D721Med (cell line): ENCODE data around the gene ADAMTS3.
A peak's percentile ranks its signal among the peaks of the same experiment; 100 is the strongest.

Source experiments
- DNase-seq: peaks from one replicate; pipeline ENCODE4 v3.0.0; 2011; ENCODE audit warnings: low spot score; ENCODE audit not compliant: insufficient read length
- FAIRE-seq: peaks from 2 replicates; lab custom pipeline; 2011; peaks lifted over from hg19 to GRCh38; lab: Jason Lieb, UNC
- CTCF ChIP-seq: IDR thresholded peaks from 2 replicates; pipeline ENCODE4 v1.5.1; 2012; ENCODE audit warnings: mild to moderate bottlenecking, control low read depth; ENCODE audit not compliant: insufficient read depth; ENCODE audit errors: missing control alignments

ADAMTS3 gene

GRCh38 chr4:72340803-72341431 lies 228.1 kb downstream of the ADAMTS3 start:
- FAIRE-seq (no peak), DNase-seq (no peak)
- TF ChIP-seq CTCF, result no peak

- no peak for FAIRE-seq
- no peak for TF ChIP-seq CTCF
- no peak for DNase-seq
These were observed 231.0 kb downstream of the ADAMTS3 start for GRCh38 chr4:72338060-72338459.

GRCh38 chr4:72330381-72330780 lies 238.6 kb downstream of the ADAMTS3 start:
- TF ChIP-seq CTCF, result no peak
- no peak for FAIRE-seq
- DNase-seq, result no peak

GRCh38 chr4:72326692-72327632 lies 242.1 kb downstream of the ADAMTS3 start:
- no peak for FAIRE-seq
- peak; percentile 68 for TF ChIP-seq CTCF
- DNase-seq, result no peak

GRCh38 chr4:72325215-72325614 lies 243.8 kb downstream of the ADAMTS3 start:
- DNase-seq (no peak), FAIRE-seq (no peak)
- TF ChIP-seq CTCF, result no peak

- no peak for TF ChIP-seq CTCF
- DNase-seq, result no peak
- FAIRE-seq, result no peak
These were observed 245.8 kb downstream of the ADAMTS3 start for GRCh38 chr4:72323227-72323626.
